ENCODE data around the gene ADORA1.

The ADORA1 gene

DNA sequence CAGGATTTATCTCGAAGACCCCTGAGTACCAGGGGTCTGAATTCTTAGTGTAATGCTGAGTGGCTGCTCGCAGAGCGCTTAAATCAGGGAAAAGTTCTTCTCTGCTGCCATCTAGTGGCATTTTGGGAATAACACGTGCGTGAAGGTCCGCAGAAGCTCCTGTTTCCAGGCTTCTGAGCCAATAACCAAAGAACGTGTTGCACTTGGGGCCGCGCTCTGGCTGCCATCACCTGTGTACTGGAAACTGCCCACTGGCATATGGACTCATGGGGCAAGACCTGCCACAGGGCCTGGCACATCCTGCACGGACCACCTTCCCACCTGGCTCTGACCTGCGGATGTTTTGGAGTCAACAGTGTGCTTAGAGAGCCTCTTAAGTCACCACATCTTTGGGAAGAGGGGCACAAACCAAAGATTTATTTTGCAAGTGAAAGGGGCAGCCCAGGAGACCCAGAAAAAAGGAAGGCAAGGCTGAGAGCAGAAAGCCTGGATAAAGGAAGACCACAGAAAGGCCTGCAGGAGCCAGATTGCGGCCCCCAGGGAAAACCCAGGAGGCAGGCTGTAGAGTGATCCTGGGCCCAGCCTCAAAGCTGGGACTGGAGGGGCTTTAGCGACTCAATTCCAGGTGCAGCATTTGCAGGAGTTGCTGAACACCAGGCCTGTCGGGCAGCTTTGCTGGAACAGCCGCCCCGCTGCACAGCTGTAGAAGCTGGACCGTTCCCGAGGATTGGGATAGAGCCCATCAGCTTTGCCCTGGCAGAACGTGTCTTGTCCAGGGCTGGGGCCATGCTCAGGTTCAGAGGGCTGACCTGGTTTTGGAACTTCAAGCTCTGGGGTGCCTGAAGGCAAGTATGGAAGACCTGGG is 89.0 kb downstream of the ADORA1 start:
- peak; percentile 6 for DNase-seq (ENCODE audit: low read depth)
